ENCODE results near the gene VN1R5. TPM values are rescaled to one million over a fixed set of nuclear protein-coding genes. Genes with fewer than 3 reads are reported as not detected.

The VN1R5 gene
- total RNA-seq, 2 donors from 2014 or later, result 0.62 TPM; not detected in 1

- TF ChIP-seq POLR2AphosphoS5 (IDR thresholded peaks at IDR 0.05), result no peak
- TF ChIP-seq CTCF (IDR thresholded peaks at IDR 0.05), result no peak
- TF ChIP-seq POLR2A (IDR thresholded peaks at IDR 0.05), result no peak
- no peaks in the 10 kb centered on the region for H3K27me3 ChIP-seq (replicated peaks; ENCODE audit: insufficient read depth)
- H3K27ac ChIP-seq, result no peak overlapping the region
- no peak for DNase-seq (ENCODE audit: low spot score)
- intact Hi-C loops (cut with DNase I), result no loop called here
- no peaks in the 10 kb centered on the region for H3K9me3 ChIP-seq
- H3K4me1 ChIP-seq (replicated peaks), result no peaks in the 10 kb centered on the region
- no peaks in the 10 kb centered on the region for H3K36me3 ChIP-seq
- 94% methylated on average over 9 of the region's 9 CpGs for WGBS
- H3K4me3 ChIP-seq, result no peak overlapping the region
Measured at GRCh38 chr1:247291161-247291560, 35.3 kb downstream of the VN1R5 start.

GRCh38 chr1:247291833-247292561 lies 36.1 kb downstream of the VN1R5 start:
- WGBS, result 68% methylated on average over 17 of the region's 17 CpGs
- no peak for DNase-seq (ENCODE audit: low spot score)
- Histone ChIP-seq H3K9me3 (no peaks in the 10 kb centered on the region), H3K36me3 (no peaks in the 10 kb centered on the region), H3K27ac (no peak overlapping the region), H3K4me1 (replicated peaks) (no peaks in the 10 kb centered on the region), H3K27me3 (replicated peaks; ENCODE audit: insufficient read depth) (no peaks in the 10 kb centered on the region), H3K4me3 (no peak overlapping the region)
- intact Hi-C loops (cut with DNase I), result no loop called here
- TF ChIP-seq POLR2AphosphoS5 (IDR thresholded peaks at IDR 0.05), result no peak
- no peak for TF ChIP-seq POLR2A (IDR thresholded peaks at IDR 0.05)
- no peak for TF ChIP-seq CTCF (IDR thresholded peaks at IDR 0.05)

- Histone ChIP-seq H3K4me3 (no peak overlapping the region), H3K27ac (no peak overlapping the region), H3K4me1 (replicated peaks) (no peaks in the 10 kb centered on the region), H3K27me3 (replicated peaks; ENCODE audit: insufficient read depth) (no peaks in the 10 kb centered on the region), H3K36me3 (no peaks in the 10 kb centered on the region), H3K9me3 (no peaks in the 10 kb centered on the region)
- intact Hi-C loops (cut with DNase I), result no loop called here
- no peak for DNase-seq (ENCODE audit: low spot score)
- 84% methylated on average over 7 of the region's 7 CpGs for WGBS
- no peak for TF ChIP-seq CTCF (IDR thresholded peaks at IDR 0.05)
- TF ChIP-seq POLR2AphosphoS5 (IDR thresholded peaks at IDR 0.05), result no peak
- TF ChIP-seq POLR2A (IDR thresholded peaks at IDR 0.05), result no peak
Measured at GRCh38 chr1:247293047-247293446, 37.2 kb downstream of the VN1R5 start.

GRCh38 chr1:247294282-247294681 lies 38.4 kb downstream of the VN1R5 start:
- 80% methylated on average over 5 of the region's 5 CpGs for WGBS
- H3K4me3 ChIP-seq, result no peak overlapping the region
- no peaks in the 10 kb centered on the region for H3K4me1 ChIP-seq (replicated peaks)
- DNase-seq (ENCODE audit: low spot score), result no peak
- H3K36me3 ChIP-seq, result no peaks in the 10 kb centered on the region
- intact Hi-C loops (cut with DNase I), result no loop called here
- no peaks in the 10 kb centered on the region for H3K27me3 ChIP-seq (replicated peaks; ENCODE audit: insufficient read depth)
- no peaks in the 10 kb centered on the region for H3K9me3 ChIP-seq
- TF ChIP-seq CTCF (IDR thresholded peaks at IDR 0.05) (no peak), POLR2AphosphoS5 (IDR thresholded peaks at IDR 0.05) (no peak), POLR2A (IDR thresholded peaks at IDR 0.05) (no peak)
- H3K27ac ChIP-seq, result no peak overlapping the region

GRCh38 chr1:247295274-247295684 lies 39.4 kb downstream of the VN1R5 start:
- Histone ChIP-seq H3K9me3 (no peaks in the 10 kb centered on the region), H3K4me3 (no peak overlapping the region), H3K27ac (no peak overlapping the region), H3K27me3 (replicated peaks; ENCODE audit: insufficient read depth) (no peaks in the 10 kb centered on the region), H3K36me3 (no peaks in the 10 kb centered on the region), H3K4me1 (replicated peaks) (no peaks in the 10 kb centered on the region)
- DNase-seq (ENCODE audit: low spot score), result no peak
- TF ChIP-seq POLR2A (IDR thresholded peaks at IDR 0.05), result no peak
- TF ChIP-seq CTCF (IDR thresholded peaks at IDR 0.05), result no peak
- no peak for TF ChIP-seq POLR2AphosphoS5 (IDR thresholded peaks at IDR 0.05)
- 60% methylated on average over 6 of the region's 6 CpGs for WGBS
- intact Hi-C loops (cut with DNase I), result no loop called here
